Skeletal muscle satellite cell (primary cell): Measurements from ENCODE around the gene TNFSF13. TPM values are rescaled to one million over a fixed set of nuclear protein-coding genes. Genes with fewer than 3 reads are reported as not detected.

ENCODE experiments used
- small RNA-seq: library from RNA; depleted of rRNA; stranded (forward); fragments of <200 nt; gene quantifications from one replicate; pipeline ENCODE3, GENCODE V24; 2012

TNFSF13 gene

Small RNA genes within 50 kb of the gene (small RNA-seq; reads per million reads assigned to genes)
- gene CD68 (not detected), gene RF00019 (not detected), gene SNORA48 (not detected), gene SNORD10 (not detected)
